H1 (cell line): Measurements from ENCODE around the gene CIB4. TPM values are rescaled to one million over a fixed set of nuclear protein-coding genes. Genes with fewer than 3 reads are reported as not detected.

ENCODE experiments used
- CTCF ChIA-PET: fragments of 300-600 bp; sonication (Branson Sonifier 250); formaldehyde crosslinking; loops from one replicate; lab custom pipeline; 2021; ENCODE audit not compliant: partially characterized antibody; lab: Charles Lee
- POLR2A ChIA-PET: fragments of 300-600 bp; sonication (Branson Sonifier 250); formaldehyde crosslinking; loops from one replicate; lab custom pipeline; 2021; ENCODE audit warnings: inconsistent platforms; ENCODE audit not compliant: partially characterized antibody; lab: Charles Lee
- DNase-seq, 2 experiments: peaks; one replicate each; pipeline versions ENCODE4 v3.0.0 to v3.0.0-alpha.2; 2010 to 2022; ENCODE audit warnings: low spot score in 2 of 2, low read depth in 1 of 2, mixed read lengths in 1 of 2
- FAIRE-seq: peaks from 2 replicates; lab custom pipeline; 2011; peaks lifted over from hg19 to GRCh38; lab: Jason Lieb, UNC
- H2AFZ ChIP-seq: 2 replicates; pipeline ENCODE4 v1.8.1; 2012; ENCODE audit warnings: low read length, inconsistent platforms
- H2AK5ac ChIP-seq: 2 replicates; pipeline ENCODE4 v1.6.1; 2013; ENCODE audit warnings: low read depth, low read length
- H2BK120ac ChIP-seq: replicated peaks from 2 replicates; pipeline ENCODE3; 2013; ENCODE audit warnings: low read depth, low read length, inconsistent platforms
- H2BK12ac ChIP-seq: 2 replicates; pipeline ENCODE4 v1.6.1; 2013; ENCODE audit warnings: low read depth, low read length
- H2BK15ac ChIP-seq: 2 replicates; pipeline ENCODE4 v1.6.1; 2013; ENCODE audit warnings: low read length
- H2BK20ac ChIP-seq: 2 replicates; pipeline ENCODE4 v1.6.1; 2013; ENCODE audit warnings: low read length
- H2BK5ac ChIP-seq: 2 replicates; pipeline ENCODE4 v1.6.1; 2013; ENCODE audit warnings: low read depth, low read length
- H3K14ac ChIP-seq: 2 replicates; pipeline ENCODE4 v1.6.1; 2013; ENCODE audit warnings: inconsistent platforms; ENCODE audit not compliant: insufficient read length
- H3K18ac ChIP-seq: 2 replicates; pipeline ENCODE4 v1.6.1; 2013; ENCODE audit warnings: low read length; ENCODE audit errors: extremely low read depth
- H3K23ac ChIP-seq: 2 replicates; pipeline ENCODE4 v1.6.1; 2013; ENCODE audit warnings: inconsistent platforms; ENCODE audit not compliant: insufficient read length
- H3K23me2 ChIP-seq: 2 replicates; pipeline ENCODE4 v1.6.1; 2013; ENCODE audit warnings: low read depth, low read length
- H3K27ac ChIP-seq: 2 replicates; pipeline ENCODE4 v1.6.1; 2011; ENCODE audit warnings: low read depth, low read length, inconsistent platforms
- H3K27me3 ChIP-seq, 4 experiments: replicated peaks in 1 of 4; 1 replicate in 1 of 4; 2 replicates in 3 of 4; pipeline versions ENCODE4 v1.6.1 to v1.8.1; 2011 to 2013; ENCODE audit warnings: low read length in 3 of 4, mild to moderate bottlenecking in 3 of 4, inconsistent platforms in 2 of 4, mixed read lengths in 2 of 4, moderate library complexity in 1 of 4; ENCODE audit not compliant: control insufficient read depth in 3 of 4, insufficient read depth in 3 of 4; ENCODE audit errors: extremely low read depth in 1 of 4
- H3K36me3 ChIP-seq, 4 experiments: 2 replicates each; pipeline versions ENCODE4 v1.6.1 to v1.8.1; 2011 to 2013; ENCODE audit warnings: mild to moderate bottlenecking in 4 of 4, low read length in 3 of 4, moderate library complexity in 2 of 4, control low read depth in 1 of 4, inconsistent platforms in 1 of 4; ENCODE audit not compliant: insufficient read depth in 4 of 4, control insufficient read depth in 2 of 4
- H3K4ac ChIP-seq: replicated peaks from 2 replicates; pipeline ENCODE3; 2013; ENCODE audit warnings: low read length, low read depth, mixed read lengths, inconsistent platforms; ENCODE audit not compliant: insufficient read length
- H3K4me1 ChIP-seq, 4 experiments: replicated peaks in 1 of 4; 1 replicate in 1 of 4; 2 replicates in 3 of 4; pipeline versions ENCODE4 v1.6.1 to v1.8.1; 2011 to 2013; ENCODE audit warnings: low read length in 3 of 4, inconsistent platforms in 2 of 4, mixed read lengths in 1 of 4; ENCODE audit not compliant: insufficient read depth in 4 of 4, control insufficient read depth in 3 of 4
- H3K4me2 ChIP-seq, 2 experiments: 2 replicates each; pipeline versions ENCODE4 v1.6.1 to v1.8.1; 2011 to 2013; ENCODE audit warnings: low read depth in 2 of 2, low read length in 2 of 2, control low read depth in 1 of 2, inconsistent platforms in 1 of 2, mild to moderate bottlenecking in 1 of 2; ENCODE audit not compliant: insufficient read depth in 1 of 2
- H3K4me3 ChIP-seq, 4 experiments: fragments of 200-600, 300-600 bp in 1 of 4; sonication (generic), shearing (Covaris generic), sonication (Bioruptor Twin) in 1 of 4; 2 replicates each; pipeline versions ENCODE4 v1.5.1 to v1.8.1; 2011 to 2016; ENCODE audit warnings: low read length in 4 of 4, low read depth in 3 of 4, control low read depth in 2 of 4, inconsistent platforms in 2 of 4, mild to moderate bottlenecking in 2 of 4, mixed read lengths in 1 of 4, moderate library complexity in 1 of 4; ENCODE audit not compliant: insufficient read depth in 2 of 4; ENCODE audit errors: extremely low read depth in 1 of 4
- H3K56ac ChIP-seq: replicated peaks from 2 replicates; pipeline ENCODE3; 2013; ENCODE audit warnings: low read depth, mild to moderate bottlenecking, mixed read lengths, low read length, inconsistent platforms; ENCODE audit not compliant: insufficient read length
- H3K79me1 ChIP-seq: 2 replicates; pipeline ENCODE4 v1.6.1; 2013; ENCODE audit warnings: low read depth, low read length, control low read depth
- H3K79me2 ChIP-seq, 2 experiments: 2 replicates each; pipeline versions ENCODE4 v1.6.1 to v1.8.1; 2012 to 2013; ENCODE audit warnings: low read length in 2 of 2, mild to moderate bottlenecking in 2 of 2, inconsistent platforms in 1 of 2; ENCODE audit not compliant: insufficient read depth in 2 of 2, control insufficient read depth in 1 of 2
- H3K9ac ChIP-seq, 4 experiments: replicated peaks in 1 of 4; 1 replicate in 1 of 4; 2 replicates in 3 of 4; pipeline versions ENCODE4 v1.6.1 to v1.8.1; 2011 to 2013; ENCODE audit warnings: low read depth in 3 of 4, low read length in 3 of 4, control low read depth in 2 of 4, mild to moderate bottlenecking in 2 of 4, moderate library complexity in 2 of 4, inconsistent platforms in 1 of 4; ENCODE audit errors: extremely low read depth in 1 of 4
- H3K9me3 ChIP-seq, 2 experiments: 2 replicates each; pipeline versions ENCODE4 v1.6.1 to v1.8.1; 2012 to 2013; ENCODE audit warnings: mild to moderate bottlenecking in 2 of 2, moderate library complexity in 2 of 2, control low read depth in 1 of 2, inconsistent platforms in 1 of 2, low read depth in 1 of 2, low read length in 1 of 2, mixed read lengths in 1 of 2; ENCODE audit not compliant: insufficient read depth in 2 of 2
- H4K20me1 ChIP-seq, 2 experiments: replicated peaks in 1 of 2; 2 replicates each; pipeline versions ENCODE3 to v1.8.1; 2011 to 2013; ENCODE audit warnings: inconsistent platforms in 2 of 2, low read length in 2 of 2, mild to moderate bottlenecking in 1 of 2; ENCODE audit not compliant: insufficient read depth in 2 of 2, control insufficient read depth in 1 of 2
- H4K5ac ChIP-seq: 2 replicates; pipeline ENCODE4 v1.6.1; 2013; ENCODE audit warnings: low read length, low read depth, mixed read lengths, inconsistent platforms; ENCODE audit not compliant: insufficient read length
- H4K8ac ChIP-seq: 2 replicates; pipeline ENCODE4 v1.8.0; 2013; ENCODE audit warnings: mild to moderate bottlenecking, moderate library complexity, low read length, inconsistent platforms; ENCODE audit not compliant: insufficient read depth; ENCODE audit errors: extremely low read depth
- H4K91ac ChIP-seq: replicated peaks from 2 replicates; pipeline ENCODE3; 2013; ENCODE audit warnings: low read length, mixed read lengths, inconsistent platforms; ENCODE audit not compliant: insufficient read length
- ASH2L ChIP-seq: fragments of 200-600, 300-600 bp; sonication (generic); IDR thresholded peaks from one replicate; pipeline ENCODE4 v1.7.1; 2017; ENCODE audit warnings: low read length
- CEBPB ChIP-seq: IDR thresholded peaks from 2 replicates; pipeline ENCODE4 v1.6.1; 2012; ENCODE audit warnings: low read depth, low read length
- CHD2 ChIP-seq: IDR thresholded peaks from 2 replicates; pipeline ENCODE4 v1.6.1; 2012; ENCODE audit warnings: low read length, improper control_type of control experiment
- EGR1 ChIP-seq: IDR thresholded peaks from 2 replicates; pipeline ENCODE4 v1.6.1; 2011; ENCODE audit warnings: low read depth, low read length, borderline replicate concordance
- JUND ChIP-seq: IDR thresholded peaks from 2 replicates; pipeline ENCODE4 v1.6.1; 2011; ENCODE audit warnings: mild to moderate bottlenecking, improper control_type of control experiment, low read length
- POLR2AphosphoS5 ChIP-seq: IDR thresholded peaks from 2 replicates; pipeline ENCODE4 v1.6.1; 2011; ENCODE audit warnings: low read depth, low read length
- RFX5 ChIP-seq: IDR thresholded peaks from 2 replicates; pipeline ENCODE4 v1.6.1; 2011; ENCODE audit warnings: low read depth, low read length, improper control_type of control experiment, borderline replicate concordance
- RNF2 ChIP-seq: fragments of 200-900, 300-1000 bp; sonication (generic); IDR thresholded peaks from 2 replicates; pipeline ENCODE4 v1.7.1; 2016; ENCODE audit warnings: borderline replicate concordance, low read depth, mild to moderate bottlenecking, antibody characterized with exemption, low read length; ENCODE audit not compliant: poor library complexity, severe bottlenecking; ENCODE audit errors: missing control alignments
- SAP30 ChIP-seq: fragments of 300-600 bp; sonication (generic); IDR thresholded peaks from 2 replicates; pipeline ENCODE4 v1.7.1; 2012; ENCODE audit warnings: low read length, moderate library complexity, mild to moderate bottlenecking, inconsistent platforms; ENCODE audit not compliant: insufficient read depth, insufficient replicate concordance
- SIN3A ChIP-seq, 2 experiments: IDR thresholded peaks in 1 of 2; conservative IDR thresholded peaks in 1 of 2; 2 replicates each; pipeline ENCODE4 v1.6.1; 2011 to 2012; ENCODE audit warnings: low read length in 2 of 2, improper control_type of control experiment in 1 of 2, low read depth in 1 of 2, mild to moderate bottlenecking in 1 of 2
- SP4 ChIP-seq: IDR thresholded peaks from 2 replicates; pipeline ENCODE4 v1.6.1; 2012; ENCODE audit warnings: low read length, inconsistent platforms
- SUZ12 ChIP-seq: fragments of 200-600 bp; sonication (generic); IDR thresholded peaks from 2 replicates; pipeline ENCODE4 v1.6.1; 2012; ENCODE audit warnings: mild to moderate bottlenecking, inconsistent platforms, low read length, moderate library complexity, mixed read lengths
- TAF1 ChIP-seq: IDR thresholded peaks from 2 replicates; pipeline ENCODE4 v1.6.1; 2011; ENCODE audit warnings: mild to moderate bottlenecking, low read depth, low read length
- WGBS, 2 experiments: shearing (Covaris generic) in 1 of 2; methylation state at CpG; one replicate each; pipeline versions ENCODE4 v1.1.6 to v1.1.7; 2013 to 2015; ENCODE audit warnings: low lambda C conversion rate in 2 of 2, mixed read lengths in 2 of 2, inconsistent platforms in 1 of 2, low coverage in 1 of 2, missing lambda C conversion rate in 1 of 2; ENCODE audit not compliant: insufficient replicate concordance in 2 of 2, insufficient coverage in 1 of 2, insufficient read length in 1 of 2; ENCODE audit errors: extremely low coverage in 1 of 2, missing lambda C conversion rate in 1 of 2; 5-methylcytosine and 5-hydroxymethylcytosine counted together
- polyA plus RNA-seq, 7 experiments: library from polyadenylated mRNA; depleted of rRNA in 3 of 7; stranded (reverse) in 5 of 7; unstranded in 2 of 7; fragments of >200 nt in 5 of 7; fragments of 200-250 nt in 2 of 7; gene quantifications; 1 replicate in 5 of 7; 2 replicates in 1 of 7; 4 replicates in 1 of 7; pipeline versions ENCODE4 v1.2.1 to v1.2.3, GENCODE V29; 2011 to 2013; ENCODE audit warnings: missing spikeins in 2 of 7, mixed read lengths in 2 of 7
- total RNA-seq: library from RNA; stranded (reverse); fragmentation: NEBNext Ultra II Directional; extraction: Animal tissue kit (Norgen Biotek cat#: 25700); gene quantifications from 2 replicates; pipeline ENCODE4 v1.2.1, GENCODE V29; 2021
- TF ChIP-seq, protein P1 (sequence below): IDR thresholded peaks from 2 replicates; pipeline ENCODE4 v1.6.1; 2012; ENCODE audit warnings: inconsistent platforms

Gene CIB4
- total and polyA plus RNA-seq, 2 of the 8 experiments (the other 6 are each of a cell fraction or from before 2014, with no cell fraction given), result not detected

DNA sequence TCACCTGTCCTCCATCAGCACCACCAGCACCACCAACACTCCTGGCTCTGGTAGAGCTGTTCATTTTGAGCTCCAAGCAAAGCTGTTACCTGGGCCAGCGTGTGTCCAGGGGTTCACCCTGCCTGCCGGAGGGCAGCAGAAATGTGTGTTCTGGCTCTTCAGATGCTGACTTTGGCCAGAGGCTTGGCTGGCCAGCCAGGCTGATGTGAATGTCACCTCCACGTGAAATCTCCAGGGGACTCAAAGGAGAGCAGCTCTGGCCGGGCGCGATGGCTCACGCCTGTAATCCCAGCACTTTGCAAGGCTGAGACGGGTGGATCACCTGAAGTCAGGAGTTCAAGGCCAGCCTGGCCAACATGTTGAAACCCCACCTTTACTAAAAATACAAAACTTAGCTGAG, 33.5 kb downstream of the CIB4 start:
- Histone ChIP-seq H3K36me3 (no peaks in the 10 kb centered on the region), H3K9ac (no peak overlapping the region), H4K20me1 (no peaks in the 10 kb centered on the region), H3K4ac (no peak overlapping the region), H3K23me2 (no peaks in the 10 kb centered on the region), H3K4me3 (no peak overlapping the region), H4K5ac (no peak overlapping the region), H3K9me3 (no peaks in the 10 kb centered on the region), H3K27me3 (no peaks in the 10 kb centered on the region), H3K27ac (no peak overlapping the region), H2BK120ac (no peak overlapping the region), H4K91ac (no peak overlapping the region), H3K4me1 (peaks cover 0 to 2% (median 0%) of the 10 kb centered on the region in 4 experiments; a peak in 3 of 7 replicates), H2BK20ac (no peak overlapping the region), H3K79me1 (no peaks in the 10 kb centered on the region), H3K18ac (no peak overlapping the region), H3K23ac (no peak overlapping the region), H3K4me2 (no peak overlapping the region), H2BK5ac (no peak overlapping the region), H3K56ac (no peak overlapping the region), H3K79me2 (no peaks in the 10 kb centered on the region), H2BK15ac (no peak overlapping the region), H2BK12ac (0 out of 2 replicates have a peak overlapping the region, but pooled peaks have one; percentile 28), H2AK5ac (no peak overlapping the region), H3K14ac (no peak overlapping the region), H4K8ac (no peak overlapping the region), H2AFZ (no peak overlapping the region)
- POLR2A ChIA-PET, result interaction anchor here (1.2 to 1.7 kb wide), 2 partner anchors 141 to 363 kb away, joined by 3 to 4 read pairs; partner anchors contain the start of genes HADHA and HADHB
- FAIRE-seq (no peak), DNase-seq (peak in 1 of 2 experiments; percentile 28)
- CTCF ChIA-PET, result interaction anchor here (0.6 to 17.4 kb wide), 11 partner anchors 8 to 354 kb away, joined by 3 to 367 read pairs (median 9); no protein-coding TSS in a partner anchor
- 84% methylated on average over 8 of the region's 8 CpGs; no CpG with 5 or more reads in 1 of the 2 experiments for WGBS, 2 experiments
- TF ChIP-seq SIN3A (conservative IDR thresholded peaks at IDR 0.05 in 1 of 2, IDR thresholded peaks at IDR 0.05 in 1 of 2; ENCODE audit: low read depth in 1 of 2, low read length in 2 of 2) (no peak), RNF2 (no peak), RFX5 (no peak), CHD2 (no peak), EGR1 (no peak), ASH2L (no peak), JUND (no peak), CEBPB (no peak), SUZ12 (no peak), POLR2AphosphoS5 (no peak), SP4 (no peak), TAF1 (no peak), SAP30 (no peak)
- TF ChIP-seq, protein P1, sequence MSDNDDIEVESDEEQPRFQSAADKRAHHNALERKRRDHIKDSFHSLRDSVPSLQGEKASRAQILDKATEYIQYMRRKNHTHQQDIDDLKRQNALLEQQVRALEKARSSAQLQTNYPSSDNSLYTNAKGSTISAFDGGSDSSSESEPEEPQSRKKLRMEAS, result no peak
